Duodenal mucosa (tissue), 2 donors: ENCODE data around the gene SERPINA12.

ENCODE experiments used
- H3K27ac ChIP-seq: one replicate; pipeline ENCODE4 v1.7.0; 2013; ENCODE audit warnings: low read depth, low read length
- H3K27me3 ChIP-seq, 2 donors: one replicate each; pipeline ENCODE4 v1.7.0; 2013; ENCODE audit warnings: low read length in 2 of 2, control low read depth in 1 of 2; ENCODE audit not compliant: insufficient read depth in 2 of 2, control insufficient read depth in 1 of 2
- H3K36me3 ChIP-seq, 2 donors: one replicate each; pipeline ENCODE4 v1.7.0; 2013; ENCODE audit warnings: low read length in 2 of 2, control low read depth in 1 of 2; ENCODE audit not compliant: insufficient read depth in 2 of 2, control insufficient read depth in 1 of 2
- H3K4me1 ChIP-seq, 2 donors: one replicate each; pipeline ENCODE4 v1.7.0; 2013; ENCODE audit warnings: low read length in 2 of 2, control low read depth in 1 of 2; ENCODE audit not compliant: insufficient read depth in 2 of 2, control insufficient read depth in 1 of 2
- H3K4me3 ChIP-seq, 2 donors: one replicate each; pipeline ENCODE4 v1.7.0; 2013; ENCODE audit warnings: low read length in 2 of 2, low read depth in 1 of 2
- H3K9ac ChIP-seq, 2 donors: one replicate each; pipeline ENCODE4 v1.7.0; 2013; ENCODE audit warnings: low read length in 2 of 2, low read depth in 1 of 2
- H3K9me3 ChIP-seq, 2 donors: one replicate each; pipeline ENCODE4 v1.7.0; 2013; ENCODE audit warnings: low read length in 2 of 2, control low read depth in 1 of 2; ENCODE audit not compliant: control insufficient read depth in 1 of 2

Gene SERPINA12

GRCh38 chr14:94460631-94461416 lies 48.4 kb downstream of the SERPINA12 start:
- no peaks in the 10 kb centered on the region for H3K27me3 ChIP-seq
- no peaks in the 10 kb centered on the region for H3K36me3 ChIP-seq
- H3K4me3 ChIP-seq: no peak overlapping the region

GRCh38 chr14:94458558-94459205 lies 50.6 kb downstream of the SERPINA12 start:
- Histone ChIP-seq H3K4me3 (no peak overlapping the region), H3K9ac (no peak overlapping the region), H3K27me3 (no peaks in the 10 kb centered on the region), H3K36me3 (no peaks in the 10 kb centered on the region), H3K27ac (no peak overlapping the region), H3K4me1 (no peaks in the 10 kb centered on the region), H3K9me3 (peaks cover 0 to 2% of the 10 kb centered on the region in 2 donors)

More at GRCh38 chr14:94460631-94461416, 48.4 kb downstream of the SERPINA12 start:
- no peak overlapping the region for H3K9ac ChIP-seq
- H3K27ac ChIP-seq: no peak overlapping the region
- peaks cover 8 to 10% of the 10 kb centered on the region in 2 donors for H3K9me3 ChIP-seq
- H3K4me1 ChIP-seq: no peaks in the 10 kb centered on the region

- H3K4me3 ChIP-seq: no peak overlapping the region
- H3K4me1 ChIP-seq: no peaks in the 10 kb centered on the region
- no peaks in the 10 kb centered on the region for H3K36me3 ChIP-seq
- no peaks in the 10 kb centered on the region for H3K9me3 ChIP-seq
- H3K9ac ChIP-seq: no peak overlapping the region
- no peak overlapping the region for H3K27ac ChIP-seq
- no peaks in the 10 kb centered on the region for H3K27me3 ChIP-seq
These were observed 51.2 kb downstream of the SERPINA12 start for GRCh38 chr14:94458096-94458495.

- H3K9me3 ChIP-seq: no peaks in the 10 kb centered on the region
- H3K9ac ChIP-seq: no peak overlapping the region
- H3K36me3 ChIP-seq: no peaks in the 10 kb centered on the region
- H3K4me1 ChIP-seq: no peaks in the 10 kb centered on the region
- H3K27ac ChIP-seq: no peak overlapping the region
- no peak overlapping the region for H3K4me3 ChIP-seq
- H3K27me3 ChIP-seq: peaks cover 0 to 3% of the 10 kb centered on the region in 2 donors
These were observed 53.3 kb downstream of the SERPINA12 start for GRCh38 chr14:94455928-94456327.

GRCh38 chr14:94451826-94452225 lies 57.4 kb downstream of the SERPINA12 start:
- no peaks in the 10 kb centered on the region for H3K36me3 ChIP-seq
- no peak overlapping the region for H3K9ac ChIP-seq
- no peak overlapping the region for H3K4me3 ChIP-seq
- H3K27me3 ChIP-seq: peaks cover 0 to 3% of the 10 kb centered on the region in 2 donors
- H3K27ac ChIP-seq: no peak overlapping the region
- no peaks in the 10 kb centered on the region for H3K4me1 ChIP-seq
- no peaks in the 10 kb centered on the region for H3K9me3 ChIP-seq

GRCh38 chr14:94451091-94451771 lies 58.0 kb downstream of the SERPINA12 start:
- Histone ChIP-seq H3K4me1 (no peaks in the 10 kb centered on the region), H3K27me3 (peaks cover 0 to 3% of the 10 kb centered on the region in 2 donors), H3K36me3 (no peaks in the 10 kb centered on the region), H3K4me3 (no peak overlapping the region), H3K9me3 (no peaks in the 10 kb centered on the region), H3K27ac (no peak overlapping the region), H3K9ac (no peak overlapping the region)

- peaks cover 0 to 3% of the 10 kb centered on the region in 2 donors for H3K27me3 ChIP-seq
- H3K4me1 ChIP-seq: no peaks in the 10 kb centered on the region
- H3K9ac ChIP-seq: no peak overlapping the region
- H3K4me3 ChIP-seq: no peak overlapping the region
- no peaks in the 10 kb centered on the region for H3K36me3 ChIP-seq
- no peak overlapping the region for H3K27ac ChIP-seq
- no peaks in the 10 kb centered on the region for H3K9me3 ChIP-seq
These were observed 58.6 kb downstream of the SERPINA12 start for GRCh38 chr14:94450722-94451090.

- Histone ChIP-seq H3K9ac (no peak overlapping the region), H3K27me3 (peaks cover 0 to 3% of the 10 kb centered on the region in 2 donors), H3K27ac (no peak overlapping the region)
These were observed 59.3 kb downstream of the SERPINA12 start for GRCh38 chr14:94449930-94450329.

GRCh38 chr14:94448071-94448808 lies 61.0 kb downstream of the SERPINA12 start:
- no peak overlapping the region for H3K4me3 ChIP-seq
- H3K27ac ChIP-seq: no peak overlapping the region
- no peaks in the 10 kb centered on the region for H3K9me3 ChIP-seq
- H3K27me3 ChIP-seq: peaks cover 0 to 3% of the 10 kb centered on the region in 2 donors
- no peak overlapping the region for H3K9ac ChIP-seq
- no peaks in the 10 kb centered on the region for H3K4me1 ChIP-seq
- H3K36me3 ChIP-seq: no peaks in the 10 kb centered on the region

More at GRCh38 chr14:94449930-94450329, 59.3 kb downstream of the SERPINA12 start:
- no peak overlapping the region for H3K4me3 ChIP-seq
- H3K9me3 ChIP-seq: no peaks in the 10 kb centered on the region
- H3K4me1 ChIP-seq: no peaks in the 10 kb centered on the region
- H3K36me3 ChIP-seq: no peaks in the 10 kb centered on the region
